Measurements from ENCODE around the gene SLCO2A1. TPM values are rescaled to one million over a fixed set of nuclear protein-coding genes. Genes with fewer than 3 reads are reported as not detected.

The SLCO2A1 gene
- total and polyA plus RNA-seq, 2 of the 4 experiments (the other 2 are of a cell fraction) = under 0.01 to 1.5 TPM

DNA sequence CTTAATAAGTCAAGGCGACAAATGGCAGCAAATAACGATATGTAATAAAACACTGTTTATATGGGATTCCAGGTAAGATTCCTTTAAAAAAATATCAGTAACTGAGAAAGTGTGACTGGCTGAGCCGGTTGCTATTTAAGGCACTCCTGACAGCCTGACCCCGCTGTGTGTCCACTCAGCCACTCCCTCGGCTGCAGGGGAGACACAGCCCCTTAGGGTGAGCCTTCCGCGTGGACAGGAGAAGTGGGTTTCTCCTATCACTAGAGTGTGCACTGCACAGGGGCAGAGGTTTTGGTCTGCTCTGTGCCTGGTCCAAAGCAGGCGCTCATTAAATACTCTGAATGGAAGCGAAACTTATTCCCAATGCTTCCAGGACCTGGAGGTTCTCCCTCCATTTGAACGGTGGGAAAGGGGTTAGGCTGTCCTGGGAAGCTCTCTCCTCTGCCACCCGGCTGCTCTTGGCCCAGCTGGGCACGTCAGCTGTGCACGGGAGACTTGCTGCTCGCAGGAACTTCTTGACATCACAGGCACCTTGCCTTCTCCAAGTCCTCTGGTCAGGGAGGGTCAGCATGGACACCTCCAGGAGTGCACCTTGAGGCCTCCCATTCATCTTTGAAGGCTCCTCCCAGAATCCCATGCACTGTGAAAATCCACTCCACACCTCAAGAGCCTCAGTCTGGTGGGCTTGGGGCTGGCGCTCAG is 43.3 kb upstream of the SLCO2A1 start:
- Histone ChIP-seq H3K9me1 (ENCODE audit: insufficient read depth, low read length) (no peaks in the 10 kb centered on the region; the same call in 1 of the 2 replicates), H2AK5ac (ENCODE audit: low read depth, low read length) (no peak overlapping the region; the same call in 1 of the 2 replicates), H3K4me1 (ENCODE audit: control insufficient read depth, insufficient read depth, low read length) (peaks cover 6% of the 10 kb centered on the region; the same call in 1 of the 2 replicates), H3K36me3 (ENCODE audit: control insufficient read depth, insufficient read depth, low read length) (no peaks in the 10 kb centered on the region), H3K23ac (ENCODE audit: low read depth, low read length) (no peak overlapping the region), H3K18ac (ENCODE audit: low read depth, low read length) (no peak overlapping the region), H2BK120ac (ENCODE audit: low read depth, low read length) (no peak overlapping the region), H4K20me1 (ENCODE audit: insufficient read depth, low read length) (no peaks in the 10 kb centered on the region), H3K9ac (ENCODE audit: low read depth, low read length) (no peak overlapping the region), H3K27ac (ENCODE audit: insufficient read depth, low read length) (no peak overlapping the region), H4K91ac (ENCODE audit: insufficient read depth, low read depth, low read length) (no peak overlapping the region), H3K9me3 (ENCODE audit: control insufficient read depth, insufficient read depth, low read length) (no peaks in the 10 kb centered on the region), H2BK15ac (ENCODE audit: low read depth, low read length) (no peak overlapping the region), H2AFZ (replicated peaks; ENCODE audit: low read length, poor library complexity) (no peak overlapping the region), H3K4me2 (ENCODE audit: low read depth, low read length) (no peak overlapping the region), H3K4ac (ENCODE audit: low read depth, low read length) (no peak overlapping the region), H2BK5ac (ENCODE audit: low read depth, low read length, poor library complexity, severe bottlenecking) (no peak overlapping the region), H4K8ac (ENCODE audit: low read depth in 2 of 2, low read length in 2 of 2) (no peak overlapping the region), H3K4me3 (ENCODE audit: insufficient read depth, low read depth, low read length) (no peak overlapping the region), H3K14ac (replicated peaks; ENCODE audit: low read depth, low read length) (no peak overlapping the region), H3K79me1 (ENCODE audit: low read depth in 1 of 2, low read length in 2 of 2) (no peaks in the 10 kb centered on the region), H3K27me3 (ENCODE audit: control insufficient read depth, insufficient read depth, low read length) (no peaks in the 10 kb centered on the region; the same call in 1 of the 2 replicates), H4K5ac (ENCODE audit: low read depth, low read length) (no peak overlapping the region), H2BK20ac (ENCODE audit: low read depth, low read length) (no peak overlapping the region), H2AK9ac (replicated peaks; ENCODE audit: low read depth, low read length, poor library complexity) (no peak overlapping the region), H3K56ac (ENCODE audit: extremely low read depth, insufficient read depth, low read length) (no peak overlapping the region)
- DNase-seq (no peak), ATAC-seq (ENCODE audit: low read depth) (no peak)
- intact Hi-C loops (cut with micrococcal nuclease) (no loop called here), dilution Hi-C loops (cut with HindIII; ENCODE audit: low sequenced_read_pairs, unreplicated experiment) (no loop called here), in situ Hi-C loops (cut with MboI; ENCODE audit: low sequenced_read_pairs) (no loop called here)
- WGBS, 2 experiments (ENCODE audit: extremely low coverage in 2 of 2, insufficient read length in 1 of 2) = 96% methylated on average over 2 of the region's 15 CpGs; no CpG with 5 or more reads in 1 of the 2 experiments
- BruUV-seq (replicated peaks) = no TSS peak
- CTCF ChIA-PET = no interaction called here
- no peak for TF ChIP-seq RAD21 (IDR thresholded peaks at IDR 0.05; ENCODE audit: low read length)
- no peak for TF ChIP-seq FOS (IDR thresholded peaks at IDR 0.05; ENCODE audit: low read depth, low read length)
- TF ChIP-seq CEBPB (IDR thresholded peaks at IDR 0.05; ENCODE audit: low read depth, low read length) = no peak
- no peak for TF ChIP-seq MAFK (IDR thresholded peaks at IDR 0.05; ENCODE audit: low read depth, low read length)
- no peak for TF ChIP-seq CHD1 (IDR thresholded peaks at IDR 0.05; ENCODE audit: low read depth, low read length)
- TF ChIP-seq POLR2A (IDR thresholded peaks at IDR 0.05; ENCODE audit: low read depth, low read length) = no peak
- no peak for TF ChIP-seq MAZ (IDR thresholded peaks at IDR 0.05; ENCODE audit: borderline replicate concordance, low read depth, low read length)
- TF ChIP-seq SMC3 (IDR thresholded peaks at IDR 0.05; ENCODE audit: low read depth, low read length) = no peak
- TF ChIP-seq RCOR1 (IDR thresholded peaks at IDR 0.05; ENCODE audit: insufficient replicate concordance, low read length) = no peak
- no peak for TF ChIP-seq NFE2L2 (IDR thresholded peaks at IDR 0.05; ENCODE audit: low read depth, low read length)
- no peak for TF ChIP-seq RFX5 (IDR thresholded peaks at IDR 0.05; ENCODE audit: low read depth, low read length)
- TF ChIP-seq, protein P1, sequence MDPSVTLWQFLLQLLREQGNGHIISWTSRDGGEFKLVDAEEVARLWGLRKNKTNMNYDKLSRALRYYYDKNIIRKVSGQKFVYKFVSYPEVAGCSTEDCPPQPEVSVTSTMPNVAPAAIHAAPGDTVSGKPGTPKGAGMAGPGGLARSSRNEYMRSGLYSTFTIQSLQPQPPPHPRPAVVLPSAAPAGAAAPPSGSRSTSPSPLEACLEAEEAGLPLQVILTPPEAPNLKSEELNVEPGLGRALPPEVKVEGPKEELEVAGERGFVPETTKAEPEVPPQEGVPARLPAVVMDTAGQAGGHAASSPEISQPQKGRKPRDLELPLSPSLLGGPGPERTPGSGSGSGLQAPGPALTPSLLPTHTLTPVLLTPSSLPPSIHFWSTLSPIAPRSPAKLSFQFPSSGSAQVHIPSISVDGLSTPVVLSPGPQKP (IDR thresholded peaks at IDR 0.05; ENCODE audit: borderline replicate concordance, low read depth, low read length) = no peak
- TF ChIP-seq, protein P2, sequence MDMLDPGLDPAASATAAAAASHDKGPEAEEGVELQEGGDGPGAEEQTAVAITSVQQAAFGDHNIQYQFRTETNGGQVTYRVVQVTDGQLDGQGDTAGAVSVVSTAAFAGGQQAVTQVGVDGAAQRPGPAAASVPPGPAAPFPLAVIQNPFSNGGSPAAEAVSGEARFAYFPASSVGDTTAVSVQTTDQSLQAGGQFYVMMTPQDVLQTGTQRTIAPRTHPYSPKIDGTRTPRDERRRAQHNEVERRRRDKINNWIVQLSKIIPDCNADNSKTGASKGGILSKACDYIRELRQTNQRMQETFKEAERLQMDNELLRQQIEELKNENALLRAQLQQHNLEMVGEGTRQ (IDR thresholded peaks at IDR 0.05; ENCODE audit: low read depth, low read length) = no peak
- TF ChIP-seq MXI1 (IDR thresholded peaks at IDR 0.05; ENCODE audit: borderline replicate concordance, low read depth, low read length) = no peak
- no peak for TF ChIP-seq BHLHE40 (IDR thresholded peaks at IDR 0.05; ENCODE audit: low read depth, low read length)
- TF ChIP-seq, protein P3, sequence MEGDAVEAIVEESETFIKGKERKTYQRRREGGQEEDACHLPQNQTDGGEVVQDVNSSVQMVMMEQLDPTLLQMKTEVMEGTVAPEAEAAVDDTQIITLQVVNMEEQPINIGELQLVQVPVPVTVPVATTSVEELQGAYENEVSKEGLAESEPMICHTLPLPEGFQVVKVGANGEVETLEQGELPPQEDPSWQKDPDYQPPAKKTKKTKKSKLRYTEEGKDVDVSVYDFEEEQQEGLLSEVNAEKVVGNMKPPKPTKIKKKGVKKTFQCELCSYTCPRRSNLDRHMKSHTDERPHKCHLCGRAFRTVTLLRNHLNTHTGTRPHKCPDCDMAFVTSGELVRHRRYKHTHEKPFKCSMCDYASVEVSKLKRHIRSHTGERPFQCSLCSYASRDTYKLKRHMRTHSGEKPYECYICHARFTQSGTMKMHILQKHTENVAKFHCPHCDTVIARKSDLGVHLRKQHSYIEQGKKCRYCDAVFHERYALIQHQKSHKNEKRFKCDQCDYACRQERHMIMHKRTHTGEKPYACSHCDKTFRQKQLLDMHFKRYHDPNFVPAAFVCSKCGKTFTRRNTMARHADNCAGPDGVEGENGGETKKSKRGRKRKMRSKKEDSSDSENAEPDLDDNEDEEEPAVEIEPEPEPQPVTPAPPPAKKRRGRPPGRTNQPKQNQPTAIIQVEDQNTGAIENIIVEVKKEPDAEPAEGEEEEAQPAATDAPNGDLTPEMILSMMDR (conservative IDR thresholded peaks at IDR 0.05; ENCODE audit: low read depth, low read length) = no peak
- POLR2A ChIA-PET (ENCODE audit: unreplicated experiment) = no interaction called here
